OCI-LY1 (cell line): ENCODE results near the gene METAP1.

Experiments used
- H2AFZ ChIP-seq: fragments of 200-600 bp; sonication (generic), shearing (Covaris generic); 2 replicates; pipeline ENCODE4 v1.6.0; 2014; ENCODE audit warnings: antibody characterized with exemption, mild to moderate bottlenecking, low read length
- H3F3A ChIP-seq: fragments of 200-600 bp; sonication (generic), shearing (Covaris generic); 2 replicates; pipeline ENCODE4 v1.6.0; 2014; ENCODE audit warnings: mild to moderate bottlenecking, antibody characterized with exemption, low read length, moderate library complexity; ENCODE audit not compliant: insufficient read depth
- H3K27ac ChIP-seq: fragments of 200-600 bp; sonication (generic); 2 replicates; pipeline ENCODE4 v1.5.1; 2014; ENCODE audit warnings: low read length, mixed run types, mild to moderate bottlenecking, low read depth; ENCODE audit not compliant: poor library complexity, severe bottlenecking
- H3K27me3 ChIP-seq: fragments of 200-600 bp; sonication (generic); 2 replicates; pipeline ENCODE4 v1.6.0; 2014; ENCODE audit warnings: antibody characterized with exemption, mild to moderate bottlenecking, low read length, moderate library complexity; ENCODE audit not compliant: insufficient read depth
- H3K36me3 ChIP-seq: fragments of 200-600 bp; sonication (generic); 2 replicates; pipeline ENCODE4 v1.6.1; 2014; ENCODE audit warnings: mild to moderate bottlenecking, antibody characterized with exemption, low read length, moderate library complexity, mixed read lengths; ENCODE audit not compliant: insufficient read depth
- H3K4me1 ChIP-seq: fragments of 200-600 bp; sonication (generic); 2 replicates; pipeline ENCODE4 v1.5.1; 2014; ENCODE audit warnings: mild to moderate bottlenecking, low read length, moderate library complexity; ENCODE audit not compliant: insufficient read depth, severe bottlenecking
- H3K4me2 ChIP-seq: fragments of 200-600 bp; sonication (generic), shearing (Covaris generic); 2 replicates; pipeline ENCODE4 v1.6.1; 2014; ENCODE audit warnings: low read length
- H3K4me3 ChIP-seq: fragments of 200-600 bp; sonication (generic); 2 replicates; pipeline ENCODE4 v1.5.1; 2014; ENCODE audit warnings: low read length, low read depth, mild to moderate bottlenecking, mixed read lengths; ENCODE audit not compliant: poor library complexity, severe bottlenecking
- H3K79me2 ChIP-seq: fragments of 200-600 bp; shearing (Covaris generic); 2 replicates; pipeline ENCODE4 v1.6.1; 2016; ENCODE audit warnings: mixed run types, low read length, mixed read lengths; ENCODE audit not compliant: insufficient read depth
- H3K9ac ChIP-seq: fragments of 200-600 bp; sonication (generic), shearing (Covaris generic); 2 replicates; pipeline ENCODE4 v1.6.1; 2014; ENCODE audit warnings: mild to moderate bottlenecking, low read length, mixed read lengths
- H3K9me2 ChIP-seq: fragments of 200-600 bp; sonication (generic), shearing (Covaris generic); 2 replicates; pipeline ENCODE4 v1.6.1; 2014; ENCODE audit warnings: low read depth, mild to moderate bottlenecking, low read length, mixed read lengths
- H3K9me3 ChIP-seq: fragments of 200-600 bp; shearing (Covaris generic); 2 replicates; pipeline ENCODE4 v1.6.1; 2014; ENCODE audit warnings: low read length, mixed read lengths
- H4K20me1 ChIP-seq: fragments of 200-600 bp; sonication (generic), shearing (Covaris generic); 2 replicates; pipeline ENCODE4 v1.6.0; 2016; ENCODE audit warnings: mild to moderate bottlenecking, low read length; ENCODE audit not compliant: insufficient read depth
- CTCF ChIP-seq: fragments of 200-600 bp; sonication (generic), shearing (Covaris generic); IDR thresholded peaks from 2 replicates; pipeline ENCODE4 v1.5.1; 2017; ENCODE audit warnings: mild to moderate bottlenecking, antibody characterized with exemption, low read length, moderate library complexity, mixed read lengths
- EZH2 ChIP-seq: fragments of 200-600 bp; sonication (generic), shearing (Covaris generic); IDR thresholded peaks from 2 replicates; pipeline ENCODE4 v1.8.0; 2017; ENCODE audit warnings: borderline replicate concordance, mixed run types, mild to moderate bottlenecking, antibody characterized with exemption, low read length, moderate library complexity, mixed read lengths

The METAP1 gene

GRCh38 chr4:98995183-98996055 lies at the start of gene METAP1:
Gene METAP1, plus strand, starts transcription at chr4:98995721. Its CDS starts 33 bp downstream, at chr4:98995754.
- H3K9ac ChIP-seq = peak within 1 kb of the TSS; percentile 79
- H3K9me2 ChIP-seq = no peaks in the 10 kb centered on the region
- no peaks in the 10 kb centered on the region for H3K9me3 ChIP-seq
- H3K4me2 ChIP-seq = peak within 1 kb of the TSS; percentile 98
- H3K4me1 ChIP-seq = peaks cover 19% of the 10 kb centered on the region
- peak within 1 kb of the TSS; percentile 73 for H3K27ac ChIP-seq
- H3K36me3 ChIP-seq = peaks cover 13% of the 10 kb centered on the region; the same call in 1 of the 2 replicates
- peaks cover 45% of the 10 kb centered on the region for H3K79me2 ChIP-seq
- no peak for TF ChIP-seq EZH2
- TF ChIP-seq CTCF = peak; percentile 79
- H3K27me3 ChIP-seq = no peaks in the 10 kb centered on the region
- H4K20me1 ChIP-seq = no peaks in the 10 kb centered on the region
- H3F3A ChIP-seq = no peaks in the 10 kb centered on the region
- peak within 1 kb of the TSS; percentile 93 for H2AFZ ChIP-seq
- H3K4me3 ChIP-seq = peak within 1 kb of the TSS; percentile 80

- no peak overlapping the region for H2AFZ ChIP-seq
- TF ChIP-seq EZH2 (no peak), CTCF (no peak)
Observed at GRCh38 chr4:98946359-98946758, 49.2 kb upstream of the METAP1 start.

GRCh38 chr4:98950925-98951324 lies 44.6 kb upstream of the METAP1 start:
- Histone ChIP-seq H3K9me3 (no peaks in the 10 kb centered on the region), H3K4me3 (no peak overlapping the region), H3F3A (no peaks in the 10 kb centered on the region), H3K27me3 (no peaks in the 10 kb centered on the region), H2AFZ (no peak overlapping the region), H3K9ac (no peak overlapping the region), H3K4me1 (no peaks in the 10 kb centered on the region), H3K9me2 (no peaks in the 10 kb centered on the region), H4K20me1 (no peaks in the 10 kb centered on the region), H3K27ac (no peak overlapping the region), H3K4me2 (no peak overlapping the region), H3K79me2 (no peaks in the 10 kb centered on the region), H3K36me3 (no peaks in the 10 kb centered on the region)
- TF ChIP-seq CTCF (no peak), EZH2 (no peak)

More at GRCh38 chr4:98946359-98946758, 49.2 kb upstream of the METAP1 start:
- H3K27me3 ChIP-seq = no peaks in the 10 kb centered on the region
- H3K9ac ChIP-seq = no peak overlapping the region
- no peaks in the 10 kb centered on the region for H3K36me3 ChIP-seq
- no peaks in the 10 kb centered on the region for H3F3A ChIP-seq
- no peaks in the 10 kb centered on the region for H3K9me2 ChIP-seq
- H3K27ac ChIP-seq = no peak overlapping the region
- no peaks in the 10 kb centered on the region for H3K4me1 ChIP-seq
- H3K4me2 ChIP-seq = no peak overlapping the region
- H4K20me1 ChIP-seq = no peaks in the 10 kb centered on the region
- no peaks in the 10 kb centered on the region for H3K9me3 ChIP-seq
- no peak overlapping the region for H3K4me3 ChIP-seq
- no peaks in the 10 kb centered on the region for H3K79me2 ChIP-seq
